Choroid plexus epithelial cell (primary cell): ENCODE results near the gene CLCA2.
A peak's percentile ranks its signal among the peaks of the same experiment; 100 is the strongest.

Experiments used
- DNase-seq: peaks from one replicate; pipeline ENCODE4 v3.0.0-alpha.2; 2010; ENCODE audit warnings: low read depth
- H3K4me3 ChIP-seq: 2 replicates; pipeline ENCODE4 v1.5.1; 2011; ENCODE audit warnings: low read depth, mild to moderate bottlenecking, control low read depth, low read length, moderate library complexity
- CTCF ChIP-seq: conservative IDR thresholded peaks from 2 replicates; pipeline ENCODE4 v1.5.1; 2011; ENCODE audit warnings: low read depth, mild to moderate bottlenecking, control low read depth, inconsistent platforms, low read length, moderate library complexity

The CLCA2 gene

GRCh38 chr1:86423473-86423872 is 498 bp upstream of the CLCA2 start:
- H3K4me3 ChIP-seq, result no peak overlapping the region
- no peak for DNase-seq
- no peak for TF ChIP-seq CTCF

GRCh38 chr1:86429122-86429725 is 5.3 kb downstream of the CLCA2 start:
- TF ChIP-seq CTCF, result no peak
- peak; percentile 37 for DNase-seq
- no peak overlapping the region for H3K4me3 ChIP-seq

- TF ChIP-seq CTCF, result no peak
- no peak overlapping the region for H3K4me3 ChIP-seq
- peak; percentile 98 for DNase-seq
Measured at GRCh38 chr1:86429835-86430234, 5.9 kb downstream of the CLCA2 start.

GRCh38 chr1:86430376-86430775 is 6.4 kb downstream of the CLCA2 start:
- no peak for TF ChIP-seq CTCF
- peak; percentile 22 for DNase-seq
- H3K4me3 ChIP-seq, result no peak overlapping the region

GRCh38 chr1:86434059-86434458 is 10.1 kb downstream of the CLCA2 start:
- no peak for TF ChIP-seq CTCF
- no peak for DNase-seq
- no peak overlapping the region for H3K4me3 ChIP-seq

GRCh38 chr1:86435327-86435726 is 11.4 kb downstream of the CLCA2 start:
- no peak for TF ChIP-seq CTCF
- H3K4me3 ChIP-seq, result no peak overlapping the region
- DNase-seq, result no peak

GRCh38 chr1:86436041-86436440 is 12.1 kb downstream of the CLCA2 start:
- DNase-seq, result peak; percentile 37
- no peak for TF ChIP-seq CTCF
- no peak overlapping the region for H3K4me3 ChIP-seq
